HepG2 (cell line): ENCODE data around the gene MBTPS2. TPM values are rescaled to one million over a fixed set of nuclear protein-coding genes. Genes with fewer than 3 reads are reported as not detected.
A peak's percentile ranks its signal among the peaks of the same experiment; 100 is the strongest.

ENCODE experiments used
- ISL2 ChIP-seq: sonication (generic); formaldehyde crosslinking; IDR thresholded peaks from 2 replicates; pipeline ENCODE4 v1.5.0; 2020; ENCODE audit warnings: missing genetic modification reagents
- NKX3-1 ChIP-seq: sonication (generic); formaldehyde crosslinking; IDR thresholded peaks from 2 replicates; pipeline ENCODE4 v1.5.0; 2020; ENCODE audit warnings: missing genetic modification reagents
- SMARCC2 ChIP-seq: fragments of 450-650 bp; IDR thresholded peaks from 2 replicates; pipeline ENCODE4 v1.6.1; 2017; ENCODE audit warnings: antibody characterized with exemption, mild to moderate bottlenecking
- ZC3H4 ChIP-seq: sonication (generic); formaldehyde crosslinking; IDR thresholded peaks from 2 replicates; pipeline ENCODE4 v1.4.0; 2020; ENCODE audit warnings: missing genetic modification reagents, borderline replicate concordance
- ZFP36 ChIP-seq: fragments of 150-350 bp; IDR thresholded peaks from 2 replicates; pipeline ENCODE4 v1.6.1; 2018; ENCODE audit warnings: borderline replicate concordance, low read length, low read depth; ENCODE audit not compliant: partially characterized antibody
- ZFYVE20 ChIP-seq: sonication (generic); formaldehyde crosslinking; IDR thresholded peaks from 2 replicates; pipeline ENCODE4 v1.8.0; 2023; ENCODE audit warnings: low read depth, mild to moderate bottlenecking, moderate library complexity, missing genetic modification reagents, borderline replicate concordance
- ZNF253 ChIP-seq: sonication (generic); formaldehyde crosslinking; IDR thresholded peaks from 2 replicates; pipeline ENCODE4 v1.8.0; 2022; ENCODE audit warnings: mild to moderate bottlenecking, missing genetic modification reagents, borderline replicate concordance
- ZNF329 ChIP-seq: sonication (generic); formaldehyde crosslinking; IDR thresholded peaks from 2 replicates; pipeline ENCODE4 v1.9.0; 2021; ENCODE audit warnings: low read depth, mild to moderate bottlenecking, missing genetic modification reagents
- ZNF337 ChIP-seq: sonication (generic); formaldehyde crosslinking; IDR thresholded peaks from 2 replicates; pipeline ENCODE4 v1.5.1; 2020; ENCODE audit warnings: missing genetic modification reagents, low read depth, mild to moderate bottlenecking, borderline replicate concordance
- ZNF83 ChIP-seq: sonication (generic); formaldehyde crosslinking; IDR thresholded peaks from 2 replicates; pipeline ENCODE4 v1.4.0; 2020; ENCODE audit warnings: missing genetic modification reagents, mild to moderate bottlenecking, borderline replicate concordance
- polyA plus RNA-seq, 8 experiments: library from polyadenylated mRNA; depleted of rRNA in 3 of 8; stranded (reverse) in 7 of 8; unstranded in 1 of 8; fragments of >200 nt; fragmentation: Illumina TruSeq in 4 of 8; extraction: Trizol in 4 of 8; gene quantifications; 2 replicates each; pipeline versions ENCODE4 v1.2.1 to v1.2.3, GENCODE V29; 2011 to 2016; ENCODE audit warnings: low read depth in 4 of 8, missing spikeins in 1 of 8, mixed read lengths in 1 of 8; ENCODE audit not compliant: insufficient read depth in 1 of 8
- total RNA-seq, 5 experiments: library from RNA; depleted of rRNA; stranded (reverse); fragments of >200 nt; fragmentation: Illumina TruSeq; extraction: Trizol; gene quantifications; 2 replicates each; pipeline ENCODE4 v1.2.3, GENCODE V29; 2016; ENCODE audit warnings: low read depth in 1 of 5
- TF ChIP-seq, protein P1 (sequence below): sonication (generic); formaldehyde crosslinking; IDR thresholded peaks from 2 replicates; pipeline ENCODE4 v1.4.0; 2020; ENCODE audit warnings: missing genetic modification reagents, mild to moderate bottlenecking, borderline replicate concordance
- TF ChIP-seq, protein P2 (sequence below): sonication (generic); formaldehyde crosslinking; IDR thresholded peaks from 2 replicates; pipeline ENCODE4 v1.8.0; 2022; ENCODE audit warnings: low read depth, missing genetic modification reagents
- TF ChIP-seq, protein P3 (sequence below): sonication (generic); formaldehyde crosslinking; IDR thresholded peaks from 2 replicates; pipeline ENCODE4 v1.8.1; 2022; ENCODE audit warnings: mild to moderate bottlenecking, missing genetic modification reagents
- TF ChIP-seq, protein P4 (sequence below): sonication (generic); formaldehyde crosslinking; IDR thresholded peaks from 2 replicates; pipeline ENCODE4 v1.4.0; 2020; ENCODE audit warnings: missing genetic modification reagents, borderline replicate concordance
- TF ChIP-seq, protein P5 (sequence below): sonication (generic); formaldehyde crosslinking; IDR thresholded peaks from 2 replicates; pipeline ENCODE4 v1.9.0; 2022; ENCODE audit warnings: missing genetic modification reagents, mild to moderate bottlenecking, borderline replicate concordance
- TF ChIP-seq, protein P6 (sequence below): sonication (generic); formaldehyde crosslinking; IDR thresholded peaks from 2 replicates; pipeline ENCODE4 v1.8.0; 2022; ENCODE audit warnings: mild to moderate bottlenecking, missing genetic modification reagents

MBTPS2 gene
- total and polyA plus RNA-seq, 2 of the 13 experiments (the other 11 are each of a cell fraction or from before 2014, with no cell fraction given): 5.7 to 14.4 TPM

DNA sequence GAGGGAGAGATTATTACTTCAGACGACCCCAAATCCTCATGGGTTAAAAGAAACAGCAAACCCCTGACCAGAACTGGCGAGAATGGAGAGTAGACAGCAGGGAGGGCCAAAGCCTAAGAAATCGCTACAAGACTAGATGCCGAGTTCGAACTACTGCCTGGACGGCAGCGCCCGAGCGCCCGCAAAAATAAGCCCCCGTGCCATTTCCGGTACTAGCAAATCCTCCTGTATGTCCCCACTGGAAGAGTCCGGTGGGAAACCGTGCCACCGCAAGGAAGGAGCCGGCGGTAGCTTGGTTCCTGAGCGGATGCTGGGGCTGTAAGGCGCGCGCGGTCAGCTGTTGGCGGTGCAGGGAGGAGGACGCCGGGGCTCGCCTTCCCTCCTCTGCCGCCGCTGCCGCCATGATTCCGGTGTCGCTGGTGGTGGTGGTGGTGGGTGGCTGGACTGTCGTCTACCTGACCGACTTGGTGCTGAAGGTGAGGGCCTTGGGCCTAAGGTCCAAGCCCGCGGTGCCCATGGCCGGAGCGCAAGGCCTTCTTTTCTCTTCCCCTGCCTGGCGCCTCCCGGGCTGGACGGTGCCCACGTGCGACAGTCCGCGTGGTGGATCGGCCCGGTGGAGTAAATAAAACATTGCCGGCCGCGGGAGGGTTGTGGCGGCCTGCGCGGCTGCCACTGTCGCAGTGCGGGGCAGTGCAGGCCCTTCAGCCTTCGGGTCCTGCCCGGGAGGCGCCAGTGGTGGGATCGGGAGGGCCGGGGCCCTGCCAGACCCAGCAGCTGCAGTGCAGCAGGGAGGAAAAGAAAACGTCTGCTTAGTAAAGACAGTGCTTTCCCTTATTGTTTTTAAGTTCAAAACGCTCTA lies at the start of gene MBTPS2 (continued):
- TF ChIP-seq, protein P1, sequence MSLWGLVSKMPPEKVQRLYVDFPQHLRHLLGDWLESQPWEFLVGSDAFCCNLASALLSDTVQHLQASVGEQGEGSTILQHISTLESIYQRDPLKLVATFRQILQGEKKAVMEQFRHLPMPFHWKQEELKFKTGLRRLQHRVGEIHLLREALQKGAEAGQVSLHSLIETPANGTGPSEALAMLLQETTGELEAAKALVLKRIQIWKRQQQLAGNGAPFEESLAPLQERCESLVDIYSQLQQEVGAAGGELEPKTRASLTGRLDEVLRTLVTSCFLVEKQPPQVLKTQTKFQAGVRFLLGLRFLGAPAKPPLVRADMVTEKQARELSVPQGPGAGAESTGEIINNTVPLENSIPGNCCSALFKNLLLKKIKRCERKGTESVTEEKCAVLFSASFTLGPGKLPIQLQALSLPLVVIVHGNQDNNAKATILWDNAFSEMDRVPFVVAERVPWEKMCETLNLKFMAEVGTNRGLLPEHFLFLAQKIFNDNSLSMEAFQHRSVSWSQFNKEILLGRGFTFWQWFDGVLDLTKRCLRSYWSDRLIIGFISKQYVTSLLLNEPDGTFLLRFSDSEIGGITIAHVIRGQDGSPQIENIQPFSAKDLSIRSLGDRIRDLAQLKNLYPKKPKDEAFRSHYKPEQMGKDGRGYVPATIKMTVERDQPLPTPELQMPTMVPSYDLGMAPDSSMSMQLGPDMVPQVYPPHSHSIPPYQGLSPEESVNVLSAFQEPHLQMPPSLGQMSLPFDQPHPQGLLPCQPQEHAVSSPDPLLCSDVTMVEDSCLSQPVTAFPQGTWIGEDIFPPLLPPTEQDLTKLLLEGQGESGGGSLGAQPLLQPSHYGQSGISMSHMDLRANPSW: no peak
- no peak for TF ChIP-seq ZNF329 (CRISPR knock-in tag)
- TF ChIP-seq ZNF337 (CRISPR knock-in tag): no peak
- TF ChIP-seq, protein P2, sequence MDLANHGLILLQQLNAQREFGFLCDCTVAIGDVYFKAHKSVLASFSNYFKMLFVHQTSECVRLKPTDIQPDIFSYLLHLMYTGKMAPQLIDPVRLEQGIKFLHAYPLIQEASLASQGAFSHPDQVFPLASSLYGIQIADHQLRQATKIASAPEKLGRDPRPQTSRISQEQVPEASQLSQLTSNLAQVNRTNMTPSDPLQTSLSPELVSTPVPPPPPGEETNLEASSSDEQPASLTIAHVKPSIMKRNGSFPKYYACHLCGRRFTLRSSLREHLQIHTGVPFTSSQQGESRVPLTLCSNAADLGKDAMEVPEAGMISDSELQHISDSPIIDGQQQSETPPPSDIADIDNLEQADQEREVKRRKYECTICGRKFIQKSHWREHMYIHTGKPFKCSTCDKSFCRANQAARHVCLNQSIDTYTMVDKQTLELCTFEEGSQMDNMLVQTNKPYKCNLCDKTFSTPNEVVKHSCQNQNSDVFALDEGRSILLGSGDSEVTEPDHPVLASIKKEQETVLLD (CRISPR knock-in tag): no peak
- TF ChIP-seq, protein P3, sequence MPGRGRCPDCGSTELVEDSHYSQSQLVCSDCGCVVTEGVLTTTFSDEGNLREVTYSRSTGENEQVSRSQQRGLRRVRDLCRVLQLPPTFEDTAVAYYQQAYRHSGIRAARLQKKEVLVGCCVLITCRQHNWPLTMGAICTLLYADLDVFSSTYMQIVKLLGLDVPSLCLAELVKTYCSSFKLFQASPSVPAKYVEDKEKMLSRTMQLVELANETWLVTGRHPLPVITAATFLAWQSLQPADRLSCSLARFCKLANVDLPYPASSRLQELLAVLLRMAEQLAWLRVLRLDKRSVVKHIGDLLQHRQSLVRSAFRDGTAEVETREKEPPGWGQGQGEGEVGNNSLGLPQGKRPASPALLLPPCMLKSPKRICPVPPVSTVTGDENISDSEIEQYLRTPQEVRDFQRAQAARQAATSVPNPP: no peak; the same call in 1 of the 2 replicates
- TF ChIP-seq, protein P4, sequence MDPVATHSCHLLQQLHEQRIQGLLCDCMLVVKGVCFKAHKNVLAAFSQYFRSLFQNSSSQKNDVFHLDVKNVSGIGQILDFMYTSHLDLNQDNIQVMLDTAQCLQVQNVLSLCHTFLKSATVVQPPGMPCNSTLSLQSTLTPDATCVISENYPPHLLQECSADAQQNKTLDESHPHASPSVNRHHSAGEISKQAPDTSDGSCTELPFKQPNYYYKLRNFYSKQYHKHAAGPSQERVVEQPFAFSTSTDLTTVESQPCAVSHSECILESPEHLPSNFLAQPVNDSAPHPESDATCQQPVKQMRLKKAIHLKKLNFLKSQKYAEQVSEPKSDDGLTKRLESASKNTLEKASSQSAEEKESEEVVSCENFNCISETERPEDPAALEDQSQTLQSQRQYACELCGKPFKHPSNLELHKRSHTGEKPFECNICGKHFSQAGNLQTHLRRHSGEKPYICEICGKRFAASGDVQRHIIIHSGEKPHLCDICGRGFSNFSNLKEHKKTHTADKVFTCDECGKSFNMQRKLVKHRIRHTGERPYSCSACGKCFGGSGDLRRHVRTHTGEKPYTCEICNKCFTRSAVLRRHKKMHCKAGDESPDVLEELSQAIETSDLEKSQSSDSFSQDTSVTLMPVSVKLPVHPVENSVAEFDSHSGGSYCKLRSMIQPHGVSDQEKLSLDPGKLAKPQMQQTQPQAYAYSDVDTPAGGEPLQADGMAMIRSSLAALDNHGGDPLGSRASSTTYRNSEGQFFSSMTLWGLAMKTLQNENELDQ (CRISPR knock-in tag): no peak
- TF ChIP-seq, protein P5, sequence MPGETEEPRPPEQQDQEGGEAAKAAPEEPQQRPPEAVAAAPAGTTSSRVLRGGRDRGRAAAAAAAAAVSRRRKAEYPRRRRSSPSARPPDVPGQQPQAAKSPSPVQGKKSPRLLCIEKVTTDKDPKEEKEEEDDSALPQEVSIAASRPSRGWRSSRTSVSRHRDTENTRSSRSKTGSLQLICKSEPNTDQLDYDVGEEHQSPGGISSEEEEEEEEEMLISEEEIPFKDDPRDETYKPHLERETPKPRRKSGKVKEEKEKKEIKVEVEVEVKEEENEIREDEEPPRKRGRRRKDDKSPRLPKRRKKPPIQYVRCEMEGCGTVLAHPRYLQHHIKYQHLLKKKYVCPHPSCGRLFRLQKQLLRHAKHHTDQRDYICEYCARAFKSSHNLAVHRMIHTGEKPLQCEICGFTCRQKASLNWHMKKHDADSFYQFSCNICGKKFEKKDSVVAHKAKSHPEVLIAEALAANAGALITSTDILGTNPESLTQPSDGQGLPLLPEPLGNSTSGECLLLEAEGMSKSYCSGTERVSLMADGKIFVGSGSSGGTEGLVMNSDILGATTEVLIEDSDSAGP: peak; percentile 90
- TF ChIP-seq ZFP36: no peak
- peak; percentile 63; the same call in 1 of the 2 replicates for TF ChIP-seq NKX3-1 (CRISPR knock-in tag)
- TF ChIP-seq ZNF253 (CRISPR knock-in tag): no peak
- TF ChIP-seq ZFYVE20 (CRISPR knock-in tag): peak; percentile 64; the same call in 1 of the 2 replicates
- peak; percentile 42 for TF ChIP-seq ISL2 (CRISPR knock-in tag)
- TF ChIP-seq SMARCC2: no peak
- no peak for TF ChIP-seq ZC3H4 (CRISPR knock-in tag)
- TF ChIP-seq, protein P6, sequence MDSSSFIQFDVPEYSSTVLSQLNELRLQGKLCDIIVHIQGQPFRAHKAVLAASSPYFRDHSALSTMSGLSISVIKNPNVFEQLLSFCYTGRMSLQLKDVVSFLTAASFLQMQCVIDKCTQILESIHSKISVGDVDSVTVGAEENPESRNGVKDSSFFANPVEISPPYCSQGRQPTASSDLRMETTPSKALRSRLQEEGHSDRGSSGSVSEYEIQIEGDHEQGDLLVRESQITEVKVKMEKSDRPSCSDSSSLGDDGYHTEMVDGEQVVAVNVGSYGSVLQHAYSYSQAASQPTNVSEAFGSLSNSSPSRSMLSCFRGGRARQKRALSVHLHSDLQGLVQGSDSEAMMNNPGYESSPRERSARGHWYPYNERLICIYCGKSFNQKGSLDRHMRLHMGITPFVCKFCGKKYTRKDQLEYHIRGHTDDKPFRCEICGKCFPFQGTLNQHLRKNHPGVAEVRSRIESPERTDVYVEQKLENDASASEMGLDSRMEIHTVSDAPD (CRISPR knock-in tag): no peak; the same call in 1 of the 2 replicates
- no peak for TF ChIP-seq ZNF83 (CRISPR knock-in tag)
